ENCODE results near the gene ACYP1. TPM values are rescaled to one million over a fixed set of nuclear protein-coding genes. Genes with fewer than 3 reads are reported as not detected.

The ACYP1 gene
- total and polyA plus RNA-seq, 9 of the 15 experiments (the other 6 are each of a cell fraction or from before 2014, with no cell fraction given), result 19.9 to 113 (median 52.3) TPM

DNA sequence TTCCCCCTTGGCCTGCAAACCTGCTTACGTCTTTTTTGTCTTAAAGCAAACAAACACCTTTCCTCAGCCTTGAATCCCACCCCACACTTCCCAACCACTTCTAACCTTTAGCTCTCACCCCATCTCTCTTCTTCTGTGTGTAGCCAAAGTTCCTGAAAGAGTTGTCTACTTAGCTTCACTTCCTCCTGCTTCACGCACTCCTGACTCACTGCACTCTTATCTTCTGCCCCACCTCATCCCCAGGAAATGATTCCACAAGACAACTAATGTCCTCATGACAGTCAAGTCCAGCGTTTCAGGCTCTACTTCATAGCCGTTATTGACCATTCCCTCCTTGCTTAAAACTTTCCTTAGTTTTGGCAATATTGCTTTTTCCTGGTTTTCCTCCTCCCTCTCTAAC, 38.7 kb downstream of the ACYP1 start (continued):
- TF ChIP-seq, protein P1, sequence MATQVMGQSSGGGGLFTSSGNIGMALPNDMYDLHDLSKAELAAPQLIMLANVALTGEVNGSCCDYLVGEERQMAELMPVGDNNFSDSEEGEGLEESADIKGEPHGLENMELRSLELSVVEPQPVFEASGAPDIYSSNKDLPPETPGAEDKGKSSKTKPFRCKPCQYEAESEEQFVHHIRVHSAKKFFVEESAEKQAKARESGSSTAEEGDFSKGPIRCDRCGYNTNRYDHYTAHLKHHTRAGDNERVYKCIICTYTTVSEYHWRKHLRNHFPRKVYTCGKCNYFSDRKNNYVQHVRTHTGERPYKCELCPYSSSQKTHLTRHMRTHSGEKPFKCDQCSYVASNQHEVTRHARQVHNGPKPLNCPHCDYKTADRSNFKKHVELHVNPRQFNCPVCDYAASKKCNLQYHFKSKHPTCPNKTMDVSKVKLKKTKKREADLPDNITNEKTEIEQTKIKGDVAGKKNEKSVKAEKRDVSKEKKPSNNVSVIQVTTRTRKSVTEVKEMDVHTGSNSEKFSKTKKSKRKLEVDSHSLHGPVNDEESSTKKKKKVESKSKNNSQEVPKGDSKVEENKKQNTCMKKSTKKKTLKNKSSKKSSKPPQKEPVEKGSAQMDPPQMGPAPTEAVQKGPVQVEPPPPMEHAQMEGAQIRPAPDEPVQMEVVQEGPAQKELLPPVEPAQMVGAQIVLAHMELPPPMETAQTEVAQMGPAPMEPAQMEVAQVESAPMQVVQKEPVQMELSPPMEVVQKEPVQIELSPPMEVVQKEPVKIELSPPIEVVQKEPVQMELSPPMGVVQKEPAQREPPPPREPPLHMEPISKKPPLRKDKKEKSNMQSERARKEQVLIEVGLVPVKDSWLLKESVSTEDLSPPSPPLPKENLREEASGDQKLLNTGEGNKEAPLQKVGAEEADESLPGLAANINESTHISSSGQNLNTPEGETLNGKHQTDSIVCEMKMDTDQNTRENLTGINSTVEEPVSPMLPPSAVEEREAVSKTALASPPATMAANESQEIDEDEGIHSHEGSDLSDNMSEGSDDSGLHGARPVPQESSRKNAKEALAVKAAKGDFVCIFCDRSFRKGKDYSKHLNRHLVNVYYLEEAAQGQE (IDR thresholded peaks at IDR 0.05; ENCODE audit: borderline replicate concordance), result no peak
- TF ChIP-seq, protein P1 (CRISPR knock-in tag; IDR thresholded peaks at IDR 0.05; ENCODE audit: low read depth), result no peak
- TF ChIP-seq POLR2A (conservative IDR thresholded peaks at IDR 0.05) (peak; percentile 33), NCOA4 (IDR thresholded peaks at IDR 0.05; ENCODE audit: partially characterized antibody) (no peak), SMARCA4 (IDR thresholded peaks at IDR 0.05) (peak; percentile 93), ETV1 (tag; conservative IDR thresholded peaks at IDR 0.05; ENCODE audit: low read depth) (peak; percentile 82), SUPT5H (IDR thresholded peaks at IDR 0.05) (0 out of 2 replicates have a peak, but pooled peaks have one; percentile 41), ZNF184 (CRISPR knock-in tag; IDR thresholded peaks at IDR 0.05) (no peak), ZNF507 (tag; conservative IDR thresholded peaks at IDR 0.05) (no peak), ZC3H8 (IDR thresholded peaks at IDR 0.05) (no peak), GATA2 (CRISPR knock-in tag; IDR thresholded peaks at IDR 0.05) (0 out of 2 replicates have a peak, but pooled peaks have one; percentile 28), MTA1 (IDR thresholded peaks at IDR 0.05; ENCODE audit: borderline replicate concordance) (peak; percentile 33; the same call in 1 of the 2 replicates), E2F4 (CRISPR knock-in tag; IDR thresholded peaks at IDR 0.05; ENCODE audit: low read depth) (no peak), EGR1 (conservative IDR thresholded peaks at IDR 0.05) (no peak), ZNF41 (CRISPR knock-in tag; conservative IDR thresholded peaks at IDR 0.05) (no peak), ZNF584 (CRISPR knock-in tag; IDR thresholded peaks at IDR 0.05; ENCODE audit: low read depth) (peak; percentile 53; the same call in 1 of the 2 replicates), EZH2 (IDR thresholded peaks at IDR 0.05; ENCODE audit: borderline replicate concordance, low read depth, low read length) (no peak)
- TF ChIP-seq, protein P2, sequence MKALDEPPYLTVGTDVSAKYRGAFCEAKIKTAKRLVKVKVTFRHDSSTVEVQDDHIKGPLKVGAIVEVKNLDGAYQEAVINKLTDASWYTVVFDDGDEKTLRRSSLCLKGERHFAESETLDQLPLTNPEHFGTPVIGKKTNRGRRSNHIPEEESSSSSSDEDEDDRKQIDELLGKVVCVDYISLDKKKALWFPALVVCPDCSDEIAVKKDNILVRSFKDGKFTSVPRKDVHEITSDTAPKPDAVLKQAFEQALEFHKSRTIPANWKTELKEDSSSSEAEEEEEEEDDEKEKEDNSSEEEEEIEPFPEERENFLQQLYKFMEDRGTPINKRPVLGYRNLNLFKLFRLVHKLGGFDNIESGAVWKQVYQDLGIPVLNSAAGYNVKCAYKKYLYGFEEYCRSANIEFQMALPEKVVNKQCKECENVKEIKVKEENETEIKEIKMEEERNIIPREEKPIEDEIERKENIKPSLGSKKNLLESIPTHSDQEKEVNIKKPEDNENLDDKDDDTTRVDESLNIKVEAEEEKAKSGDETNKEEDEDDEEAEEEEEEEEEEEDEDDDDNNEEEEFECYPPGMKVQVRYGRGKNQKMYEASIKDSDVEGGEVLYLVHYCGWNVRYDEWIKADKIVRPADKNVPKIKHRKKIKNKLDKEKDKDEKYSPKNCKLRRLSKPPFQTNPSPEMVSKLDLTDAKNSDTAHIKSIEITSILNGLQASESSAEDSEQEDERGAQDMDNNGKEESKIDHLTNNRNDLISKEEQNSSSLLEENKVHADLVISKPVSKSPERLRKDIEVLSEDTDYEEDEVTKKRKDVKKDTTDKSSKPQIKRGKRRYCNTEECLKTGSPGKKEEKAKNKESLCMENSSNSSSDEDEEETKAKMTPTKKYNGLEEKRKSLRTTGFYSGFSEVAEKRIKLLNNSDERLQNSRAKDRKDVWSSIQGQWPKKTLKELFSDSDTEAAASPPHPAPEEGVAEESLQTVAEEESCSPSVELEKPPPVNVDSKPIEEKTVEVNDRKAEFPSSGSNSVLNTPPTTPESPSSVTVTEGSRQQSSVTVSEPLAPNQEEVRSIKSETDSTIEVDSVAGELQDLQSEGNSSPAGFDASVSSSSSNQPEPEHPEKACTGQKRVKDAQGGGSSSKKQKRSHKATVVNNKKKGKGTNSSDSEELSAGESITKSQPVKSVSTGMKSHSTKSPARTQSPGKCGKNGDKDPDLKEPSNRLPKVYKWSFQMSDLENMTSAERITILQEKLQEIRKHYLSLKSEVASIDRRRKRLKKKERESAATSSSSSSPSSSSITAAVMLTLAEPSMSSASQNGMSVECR (CRISPR knock-in tag; IDR thresholded peaks at IDR 0.05), result no peak
